ENCODE data around the gene HSPB7. TPM values are rescaled to one million over a fixed set of nuclear protein-coding genes. Genes with fewer than 3 reads are reported as not detected.

The HSPB7 gene
- total RNA-seq, 3 donors from 2014 or later (not counting 1 experiment from before 2014, with no cell fraction given): not detected

GRCh38 chr1:15993666-15994065 is 24.2 kb downstream of the HSPB7 start:
- Mint-ChIP-seq H3K27me3 (ENCODE audit: low read depth in 2 of 2) (peaks cover under 1 to 9% of the 10 kb centered on the region in 2 donors), H3K4me3 (no peak overlapping the region), H3K27ac (no peak overlapping the region), H3K36me3 (no peaks in the 10 kb centered on the region), H3K4me1 (no peaks in the 10 kb centered on the region), H3K9me3 (no peaks in the 10 kb centered on the region)
- no peaks in the 10 kb centered on the region for H3K36me3 ChIP-seq (ENCODE audit: control insufficient read depth, insufficient read depth, low read length)
- intact Hi-C loops (cut with micrococcal nuclease): loop anchor here (2.0 to 5.0 kb wide), 2 partner anchors 176 to 201 kb away; no protein-coding TSS in a partner anchor
- H3K27ac ChIP-seq (ENCODE audit: low read length): no peak overlapping the region
- TF ChIP-seq CTCF (IDR thresholded peaks at IDR 0.05): no peak
- no peaks in the 10 kb centered on the region for H3K9me3 ChIP-seq (ENCODE audit: control insufficient read depth, insufficient read depth, low read length)
- H3K4me1 ChIP-seq (ENCODE audit: control insufficient read depth, insufficient read depth, low read length): no peaks in the 10 kb centered on the region
- H3K4me3 ChIP-seq (ENCODE audit: low read length): no peak overlapping the region
- WGBS (ENCODE audit: insufficient coverage): 86% methylated on average over 15 of the region's 15 CpGs
- no peaks in the 10 kb centered on the region for H3K27me3 ChIP-seq (ENCODE audit: control insufficient read depth, insufficient read depth, low read length)
- ATAC-seq (no peak), DNase-seq (no peak)

- no peak for TF ChIP-seq CTCF (IDR thresholded peaks at IDR 0.05)
- DNase-seq: no peak
- 76% methylated on average over 17 of the region's 17 CpGs for WGBS (ENCODE audit: insufficient coverage)
- Mint-ChIP-seq H3K27me3 (ENCODE audit: low read depth in 2 of 2) (peaks cover 0 to under 1% of the 10 kb centered on the region in 2 donors), H3K27ac (no peak overlapping the region), H3K36me3 (no peaks in the 10 kb centered on the region), H3K4me3 (no peak overlapping the region), H3K9me3 (no peaks in the 10 kb centered on the region), H3K4me1 (no peaks in the 10 kb centered on the region)
- no peak overlapping the region for H3K27ac ChIP-seq (ENCODE audit: low read length)
- H3K27me3 ChIP-seq (ENCODE audit: control insufficient read depth, insufficient read depth, low read length): no peaks in the 10 kb centered on the region
- H3K36me3 ChIP-seq (ENCODE audit: control insufficient read depth, insufficient read depth, low read length): no peaks in the 10 kb centered on the region
- no peaks in the 10 kb centered on the region for H3K9me3 ChIP-seq (ENCODE audit: control insufficient read depth, insufficient read depth, low read length)
- no peaks in the 10 kb centered on the region for H3K4me1 ChIP-seq (ENCODE audit: control insufficient read depth, insufficient read depth, low read length)
- ATAC-seq: no peak
- H3K4me3 ChIP-seq (ENCODE audit: low read length): no peak overlapping the region
- intact Hi-C loops (cut with micrococcal nuclease): loop anchor here (5.0 kb wide), 1 partner anchor 176 kb away; no protein-coding TSS in a partner anchor
Measured at GRCh38 chr1:15992582-15993500, 25.0 kb downstream of the HSPB7 start.

- Histone ChIP-seq H3K27ac (ENCODE audit: low read length) (no peak overlapping the region), H3K36me3 (ENCODE audit: control insufficient read depth, insufficient read depth, low read length) (no peaks in the 10 kb centered on the region), H3K9me3 (ENCODE audit: control insufficient read depth, insufficient read depth, low read length) (no peaks in the 10 kb centered on the region), H3K4me3 (ENCODE audit: low read length) (no peak overlapping the region), H3K4me1 (ENCODE audit: control insufficient read depth, insufficient read depth, low read length) (no peaks in the 10 kb centered on the region), H3K27me3 (ENCODE audit: control insufficient read depth, insufficient read depth, low read length) (no peaks in the 10 kb centered on the region)
- H3K36me3 Mint-ChIP-seq: no peaks in the 10 kb centered on the region
- TF ChIP-seq CTCF (IDR thresholded peaks at IDR 0.05): no peak
- no peak overlapping the region for H3K27ac Mint-ChIP-seq
- H3K27me3 Mint-ChIP-seq (ENCODE audit: low read depth in 2 of 2): no peaks in the 10 kb centered on the region
- H3K9me3 Mint-ChIP-seq: no peaks in the 10 kb centered on the region
- 89% methylated on average over 7 of the region's 7 CpGs for WGBS (ENCODE audit: insufficient coverage)
- intact Hi-C loops (cut with micrococcal nuclease): loop anchor here (5.0 kb wide), 1 partner anchor 175 kb away; no protein-coding TSS in a partner anchor
- ATAC-seq (no peak), DNase-seq (no peak)
- H3K4me3 Mint-ChIP-seq: no peak overlapping the region
- no peaks in the 10 kb centered on the region for H3K4me1 Mint-ChIP-seq
Measured at GRCh38 chr1:15992187-15992553, 25.7 kb downstream of the HSPB7 start.
